CD4-positive, alpha-beta T cell treated with Interleukin-17A for 4 hours (primary cell): ENCODE results near the gene GPC5.

Experiments used
- DNase-seq: peaks from one replicate; pipeline ENCODE4 v3.0.0-alpha.2; 2020; ENCODE audit warnings: mixed read lengths

GPC5 gene

DNA sequence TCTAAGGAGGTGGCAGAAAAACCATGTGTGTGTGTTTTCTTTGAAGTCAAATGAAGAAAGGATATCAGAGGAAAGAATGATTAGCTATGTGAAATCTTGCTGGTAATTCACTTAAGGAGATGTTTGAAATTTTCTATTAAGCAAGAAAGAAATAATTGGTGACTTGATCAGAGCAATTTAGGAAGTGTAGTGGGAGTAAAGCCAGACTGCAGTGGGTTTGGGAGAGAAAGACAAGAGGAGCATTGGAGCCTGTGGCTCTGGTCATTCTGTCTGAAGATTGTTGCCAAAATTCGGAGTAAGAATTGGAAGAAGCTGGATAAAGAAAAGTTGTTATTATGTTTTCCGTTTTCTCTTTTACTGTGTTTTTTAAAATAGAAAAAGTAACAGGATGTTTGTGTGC, 640.5 kb downstream of the GPC5 start:
- no peak for DNase-seq

DNA sequence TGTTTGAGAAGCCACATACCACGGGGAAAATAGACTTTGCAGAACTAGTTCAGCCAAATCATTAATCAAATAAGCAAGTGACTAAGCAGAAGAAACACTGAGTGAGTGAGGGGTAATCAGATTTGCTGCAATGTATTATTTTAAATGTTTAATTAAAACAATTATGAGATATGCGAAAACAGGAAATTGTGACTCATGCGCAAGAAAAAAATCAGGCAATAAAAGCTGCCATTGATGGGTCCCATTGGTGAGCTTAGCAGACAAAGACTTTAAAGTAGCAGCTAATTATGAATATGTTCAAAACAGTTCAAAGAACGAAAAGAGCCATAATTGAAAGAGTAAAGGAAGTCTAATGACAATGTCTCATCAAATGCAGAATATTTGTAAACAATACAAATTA, 644.1 kb downstream of the GPC5 start:
- no peak for DNase-seq

DNA sequence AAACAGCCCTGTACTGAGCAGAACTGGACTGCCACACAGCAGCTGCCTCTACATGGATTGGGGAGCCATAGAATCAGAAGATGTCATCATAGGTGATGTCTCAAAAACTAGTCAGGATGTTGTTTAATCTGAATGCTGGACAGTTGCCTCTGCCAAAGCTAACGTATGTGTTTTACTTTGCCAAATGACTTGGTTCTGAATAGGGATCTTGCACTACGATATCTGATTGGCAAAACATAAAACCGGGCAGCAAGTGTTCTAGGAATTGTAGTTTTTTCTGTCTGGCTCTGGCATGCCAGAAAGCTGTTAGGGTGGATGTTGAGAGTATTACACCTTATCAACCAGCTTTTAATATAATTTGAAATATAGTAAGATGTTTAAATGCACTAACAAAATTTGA, 645.9 kb downstream of the GPC5 start:
- no peak for DNase-seq

DNA sequence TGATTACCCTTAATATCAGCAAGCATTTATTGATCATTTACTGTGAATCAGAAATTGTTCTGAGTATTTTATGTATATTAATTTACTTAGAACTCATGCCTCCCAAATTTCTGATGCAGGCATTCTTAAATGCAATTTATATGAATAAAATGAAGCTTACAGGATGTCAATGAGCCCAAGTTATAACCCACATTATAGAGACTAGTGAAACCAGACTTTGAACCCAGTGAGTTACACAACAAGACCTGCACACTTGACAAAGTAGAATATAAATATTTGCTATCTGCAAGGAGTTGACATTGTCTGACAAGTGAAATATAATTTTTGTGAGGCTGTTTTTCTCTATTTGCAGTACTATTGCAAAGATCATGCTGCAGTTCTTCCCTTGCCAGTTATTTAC, 656.0 kb downstream of the GPC5 start:
- DNase-seq: no peak

DNA sequence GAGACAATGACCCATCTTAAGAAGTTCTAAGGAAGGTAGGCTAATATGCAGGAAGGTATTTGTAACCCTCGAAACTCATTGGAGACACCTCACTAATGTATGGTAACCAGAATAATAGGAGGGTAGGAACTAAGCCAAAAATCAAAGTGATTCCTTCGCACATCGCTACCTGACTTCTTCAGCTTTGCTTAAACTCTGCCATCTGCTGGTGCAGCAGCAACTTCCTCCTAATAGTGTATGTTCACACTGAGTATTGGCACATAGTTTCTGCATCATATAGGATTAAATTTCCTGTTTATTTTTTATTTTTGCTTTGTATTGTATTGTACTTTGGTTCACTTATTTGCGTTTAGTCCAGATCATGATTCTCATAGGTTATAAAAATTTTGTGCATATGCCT, 676.2 kb downstream of the GPC5 start:
- DNase-seq: no peak

DNA sequence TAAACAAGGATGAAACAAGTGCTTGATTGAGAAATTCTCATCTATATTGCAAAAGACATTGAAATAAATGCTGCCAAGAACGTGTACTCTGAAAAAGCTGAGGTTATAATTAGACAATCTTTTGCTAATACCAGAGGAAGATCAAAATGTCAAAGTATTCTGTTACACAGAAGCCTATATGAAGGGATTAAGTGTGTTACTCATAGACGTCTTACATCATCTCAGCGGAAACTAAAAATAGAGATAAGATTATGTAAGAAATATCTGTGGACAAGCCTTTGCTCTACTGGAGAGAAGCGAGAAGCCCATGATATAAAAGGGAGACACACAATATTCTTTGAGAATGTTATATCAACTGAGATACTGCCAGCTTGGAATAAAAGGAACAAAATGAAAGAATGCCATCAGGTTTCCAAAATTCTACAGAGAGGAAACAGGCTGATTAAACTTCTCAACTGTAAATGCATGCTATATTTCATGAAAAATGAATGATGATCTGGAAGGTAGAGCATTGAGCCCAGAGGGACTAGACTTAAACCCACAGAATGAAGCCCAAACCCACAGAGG, 699.0 kb downstream of the GPC5 start:
- DNase-seq: no peak

DNA sequence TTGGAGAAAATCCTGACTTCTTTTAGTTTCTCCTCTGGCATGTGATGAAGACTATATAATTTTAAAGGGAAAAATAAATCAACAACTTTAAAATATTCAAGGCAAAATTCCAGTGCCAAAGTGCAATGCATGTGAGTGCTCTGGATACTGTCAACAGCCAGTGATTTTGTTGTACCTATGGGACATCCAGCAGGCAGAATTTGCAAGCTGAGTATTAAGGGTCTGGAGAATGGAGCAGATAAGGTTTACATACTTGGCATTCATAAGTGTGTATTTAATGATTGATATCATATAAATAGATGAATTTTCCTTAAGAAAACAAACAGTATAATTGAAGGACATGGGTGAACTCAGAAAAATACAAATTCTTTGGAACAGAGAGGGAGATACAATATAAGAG, 703.4 kb downstream of the GPC5 start:
- no peak for DNase-seq

DNA sequence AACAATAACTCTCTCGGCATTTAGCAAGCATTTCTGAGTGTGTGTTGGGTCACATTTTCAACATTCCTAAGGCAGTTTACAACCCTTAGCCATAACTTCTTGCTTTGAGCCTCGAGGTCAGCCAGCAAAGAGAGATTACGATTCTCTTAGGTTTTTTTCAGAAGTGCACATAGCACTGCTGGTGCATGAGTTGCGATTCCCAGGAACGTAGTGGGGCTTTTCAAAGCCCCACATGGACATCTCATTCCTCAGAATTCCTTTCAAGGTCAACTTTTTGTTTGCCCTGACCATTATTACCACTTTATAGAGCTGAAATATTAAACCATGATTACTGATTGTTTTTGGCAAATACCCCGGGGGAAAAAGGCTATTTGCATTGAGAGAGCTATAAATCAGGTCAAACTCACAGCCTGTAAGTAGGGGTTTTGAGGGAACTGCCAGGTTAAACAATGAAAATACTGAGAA, 705.3 kb downstream of the GPC5 start:
- DNase-seq: no peak

DNA sequence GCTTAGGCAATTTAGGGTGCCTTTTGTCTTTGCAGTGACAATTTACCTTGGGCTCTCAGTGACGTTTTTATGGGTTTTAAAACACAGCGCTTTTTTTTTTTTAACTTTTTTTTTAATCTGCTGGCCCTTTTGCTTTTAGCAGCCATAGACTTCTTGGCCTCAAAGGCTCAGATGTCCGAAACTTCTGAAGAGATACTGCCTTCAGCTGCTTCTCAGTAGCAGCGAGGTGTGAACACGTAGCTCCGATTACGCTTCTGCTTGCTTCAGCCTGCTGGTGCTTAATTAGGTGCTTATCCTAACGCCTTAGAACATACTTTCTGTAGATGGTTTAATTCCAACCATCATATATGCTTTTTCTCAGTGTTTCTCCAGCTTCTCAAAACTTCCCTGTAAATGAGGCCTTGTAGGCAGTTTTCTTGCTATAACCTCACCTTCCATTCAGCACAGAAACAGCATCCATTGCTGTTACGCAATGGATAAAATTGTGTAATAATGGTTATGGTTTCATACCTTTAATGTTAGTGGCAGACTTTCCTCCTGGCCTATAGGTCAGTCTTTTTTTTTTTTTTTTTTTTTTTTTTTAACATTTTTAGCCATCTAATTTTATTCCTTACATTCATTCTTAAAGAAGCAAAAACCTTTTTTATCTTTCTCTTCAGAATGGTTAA, 723.9 kb downstream of the GPC5 start:
- no peak for DNase-seq

DNA sequence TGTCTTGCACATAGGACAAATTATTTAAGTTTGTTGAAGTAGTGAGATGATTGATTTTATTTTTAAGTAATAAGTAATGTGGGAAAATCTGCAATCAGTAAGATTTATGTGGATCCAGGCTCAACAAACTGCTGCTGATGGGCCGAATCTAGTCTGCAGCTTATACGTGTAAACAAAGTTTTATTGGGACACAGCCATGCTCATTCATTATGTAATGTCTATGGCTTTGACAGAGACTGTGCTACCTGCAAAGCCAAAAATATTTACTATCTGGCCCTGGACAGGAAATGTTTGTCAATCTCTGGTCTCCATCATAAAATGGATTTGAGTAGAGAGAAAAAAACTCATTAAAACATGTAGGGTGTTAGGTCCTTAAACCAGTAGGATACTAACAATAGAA, 728.0 kb downstream of the GPC5 start:
- no peak for DNase-seq

DNA sequence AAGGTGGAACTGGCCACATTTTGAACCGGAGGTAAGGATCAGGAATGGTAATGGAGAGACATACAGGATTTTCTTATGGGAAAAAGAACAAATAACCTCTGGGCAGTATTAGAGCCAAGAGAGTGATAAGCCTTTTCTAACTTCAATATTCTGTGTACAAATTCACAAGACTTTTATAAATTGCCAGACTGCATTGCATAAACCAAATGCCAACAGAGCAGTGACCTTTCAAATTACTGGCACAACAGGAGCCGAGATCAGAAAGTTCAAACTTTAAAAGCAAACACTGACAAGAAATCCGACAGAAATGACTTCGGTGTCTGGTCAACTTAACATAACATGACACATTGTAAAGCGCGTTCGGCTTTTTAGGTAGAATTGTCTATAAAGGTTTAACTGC, 737.1 kb downstream of the GPC5 start:
- no peak for DNase-seq

DNA sequence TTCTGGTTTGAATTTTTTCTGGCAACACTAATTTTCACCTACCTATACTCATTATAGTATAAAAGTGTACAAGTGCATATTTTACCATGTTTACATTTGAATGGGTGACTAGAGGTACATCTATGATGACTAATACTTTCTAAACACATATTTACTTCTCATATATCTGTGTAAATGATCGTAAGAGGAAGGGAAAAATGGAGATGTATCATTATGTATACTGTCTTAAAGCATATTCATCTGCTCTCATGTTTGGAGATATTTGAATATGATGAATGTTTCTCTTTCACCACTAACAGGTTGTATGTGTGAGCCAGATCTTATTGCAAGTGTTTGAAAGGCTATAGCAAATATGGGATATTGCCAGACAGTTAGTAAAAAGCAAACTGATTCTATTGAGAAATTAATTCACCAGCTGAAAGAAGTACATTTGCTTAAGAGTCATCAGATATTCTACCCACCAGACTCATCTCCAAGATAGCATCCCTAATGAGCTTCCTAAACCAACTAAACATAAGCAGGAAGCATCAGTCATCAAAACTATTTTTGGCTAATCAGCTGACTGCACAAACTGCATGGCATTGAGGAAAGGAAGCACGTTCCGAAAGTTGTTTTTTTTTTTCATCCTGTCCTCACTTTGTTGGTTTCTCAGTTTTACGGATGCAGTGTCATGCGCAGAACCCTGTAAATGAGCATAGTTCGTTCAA, 738.2 kb downstream of the GPC5 start:
- no peak for DNase-seq

DNA sequence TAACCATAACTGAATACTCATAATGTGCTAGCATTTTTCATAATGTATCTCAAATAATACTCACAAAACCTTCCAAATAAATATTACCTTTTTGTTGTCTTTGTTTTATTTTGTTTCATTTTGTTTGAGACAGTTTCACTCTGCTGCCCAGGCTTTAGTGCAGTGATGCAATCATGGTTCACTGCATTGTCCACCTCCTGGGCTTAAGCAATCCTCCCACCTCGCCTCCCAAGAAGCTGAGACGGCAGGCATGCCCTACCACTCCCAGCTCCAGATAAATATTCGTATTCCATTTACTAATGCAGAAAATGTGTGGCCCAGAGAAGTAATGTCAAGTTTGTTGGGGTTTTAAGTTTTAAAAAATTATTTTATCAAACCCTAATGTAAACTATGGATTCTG, 739.1 kb downstream of the GPC5 start:
- no peak for DNase-seq

DNA sequence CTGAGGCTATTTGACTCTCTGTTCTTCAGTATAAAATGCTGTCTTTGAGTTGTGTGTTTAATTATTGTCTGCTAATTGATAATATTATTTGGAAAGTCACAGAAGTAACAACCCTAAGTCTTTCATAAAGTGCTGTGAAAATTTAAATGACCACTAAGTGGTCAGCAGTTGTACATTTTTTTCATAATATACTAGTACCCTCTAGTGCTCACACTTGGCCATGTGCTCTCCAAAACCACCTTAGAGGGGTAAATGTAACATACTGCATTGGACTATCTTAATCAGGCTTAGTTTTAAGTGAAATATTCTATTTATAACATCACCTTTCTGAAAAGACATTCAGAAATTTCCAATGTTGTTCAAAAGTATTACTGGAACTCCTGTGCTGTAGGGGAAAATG, 745.3 kb downstream of the GPC5 start:
- no peak for DNase-seq

DNA sequence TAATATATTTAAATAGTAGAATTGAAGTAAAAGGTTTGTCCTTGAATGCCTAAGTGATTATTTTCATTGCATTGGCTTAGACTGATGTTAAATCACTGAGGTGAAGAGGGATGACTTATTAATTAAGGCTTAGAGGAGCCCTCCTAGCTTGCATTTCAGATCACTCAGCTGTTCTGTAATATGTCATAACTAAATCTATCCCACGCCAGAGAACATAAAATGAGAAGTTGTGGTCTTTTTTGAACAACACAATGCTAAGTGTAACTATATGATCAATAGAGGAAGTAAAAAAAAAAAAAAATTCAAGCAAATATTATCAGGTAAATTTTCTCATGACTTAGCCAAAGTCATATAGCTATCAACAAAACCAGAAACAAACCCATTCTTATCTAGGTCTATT, 752.2 kb downstream of the GPC5 start:
- no peak for DNase-seq

DNA sequence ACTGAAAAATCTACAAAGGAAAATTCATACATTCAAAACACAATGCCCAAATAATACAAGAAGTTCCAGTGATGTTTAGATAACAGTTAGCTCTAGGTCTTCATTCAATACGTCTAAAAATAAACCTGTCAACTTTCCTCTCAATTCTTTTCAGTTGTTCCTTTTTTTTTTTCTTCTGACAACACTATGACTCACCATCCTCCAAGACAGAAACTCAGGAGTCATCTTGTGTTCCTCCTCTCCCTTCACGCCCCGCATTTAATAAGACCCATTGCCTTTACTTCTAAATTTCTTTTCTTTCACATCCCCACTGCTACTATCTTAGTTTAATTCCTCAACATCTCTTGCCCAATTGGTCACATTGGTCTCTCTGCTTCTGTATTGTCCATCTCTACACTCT, 759.9 kb downstream of the GPC5 start:
- DNase-seq: no peak

DNA sequence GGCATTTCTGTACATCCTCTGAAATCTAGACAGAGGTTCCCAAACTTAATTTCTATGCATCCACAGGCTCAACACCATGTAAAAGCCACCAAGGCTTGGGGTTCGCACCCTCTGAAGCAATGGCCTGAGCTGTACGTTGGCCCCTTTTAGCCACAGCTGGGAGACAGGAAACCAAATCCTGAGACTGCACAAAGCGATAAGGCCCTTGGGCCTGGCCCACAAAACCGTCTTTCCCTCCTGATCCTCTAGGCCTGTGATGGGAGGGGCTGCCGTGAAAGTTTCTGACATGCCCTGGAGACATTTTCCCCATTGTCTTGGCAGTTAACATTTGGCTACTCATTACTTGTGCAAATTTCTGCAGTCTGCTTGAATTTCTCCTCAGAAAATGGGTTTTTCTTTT, 766.4 kb downstream of the GPC5 start:
- DNase-seq: no peak

DNA sequence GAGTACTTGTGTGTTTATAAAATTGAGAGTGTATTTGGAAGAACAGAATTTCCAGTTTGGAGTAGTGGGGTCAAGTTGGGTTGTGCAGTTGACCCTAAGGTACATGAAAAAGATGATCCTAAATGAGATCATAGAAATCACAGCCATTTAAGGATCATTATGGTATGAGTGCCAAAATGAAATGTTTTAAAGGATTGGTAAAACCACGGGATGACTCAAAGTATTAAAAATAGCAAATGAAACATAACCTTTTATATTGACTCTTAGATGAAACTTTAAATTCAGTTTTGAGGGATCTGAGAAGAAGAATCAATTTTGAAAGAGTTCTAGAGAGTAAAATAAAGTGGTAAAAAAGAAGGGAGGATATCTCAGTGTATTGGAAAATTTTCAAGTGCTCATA, 773.8 kb downstream of the GPC5 start:
- DNase-seq: no peak

DNA sequence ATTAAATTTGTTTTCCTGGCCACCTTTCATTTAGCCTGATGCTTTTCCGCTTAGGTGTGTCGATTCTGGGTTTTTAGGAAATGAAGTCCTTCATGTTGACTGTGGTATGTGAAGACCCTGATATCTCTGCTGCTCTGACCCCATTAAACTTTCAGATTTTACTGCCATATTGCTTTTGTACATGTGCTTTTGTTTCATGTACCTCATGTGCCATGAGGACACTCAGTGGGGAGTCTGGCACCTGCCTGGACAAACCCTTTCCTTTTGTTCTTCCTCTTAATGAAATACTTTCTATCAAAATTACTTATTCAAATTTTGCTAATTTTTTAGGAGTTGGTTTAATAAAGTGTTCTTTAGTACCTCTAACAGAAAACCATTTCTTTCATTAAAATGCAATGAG, 774.8 kb downstream of the GPC5 start:
- no peak for DNase-seq

DNA sequence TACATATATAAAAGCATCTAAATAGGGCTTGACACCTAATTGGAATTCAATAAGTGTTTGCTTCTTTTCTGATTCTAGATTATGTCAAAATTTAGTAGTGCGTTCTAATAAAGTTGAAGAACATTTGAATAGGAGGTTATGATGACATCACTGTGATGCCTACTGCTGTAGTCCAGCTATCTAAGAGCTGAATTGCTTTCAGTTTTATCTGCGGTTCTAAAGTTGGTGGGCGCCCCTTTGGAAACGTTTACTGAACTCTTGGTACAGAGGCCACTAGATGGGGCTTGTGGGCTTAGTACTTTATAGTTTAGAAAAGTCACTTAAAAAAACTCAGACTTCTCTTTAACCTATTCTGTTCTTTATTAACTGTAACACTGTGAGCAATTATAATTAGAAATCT, 776.9 kb downstream of the GPC5 start:
- DNase-seq: no peak

DNA sequence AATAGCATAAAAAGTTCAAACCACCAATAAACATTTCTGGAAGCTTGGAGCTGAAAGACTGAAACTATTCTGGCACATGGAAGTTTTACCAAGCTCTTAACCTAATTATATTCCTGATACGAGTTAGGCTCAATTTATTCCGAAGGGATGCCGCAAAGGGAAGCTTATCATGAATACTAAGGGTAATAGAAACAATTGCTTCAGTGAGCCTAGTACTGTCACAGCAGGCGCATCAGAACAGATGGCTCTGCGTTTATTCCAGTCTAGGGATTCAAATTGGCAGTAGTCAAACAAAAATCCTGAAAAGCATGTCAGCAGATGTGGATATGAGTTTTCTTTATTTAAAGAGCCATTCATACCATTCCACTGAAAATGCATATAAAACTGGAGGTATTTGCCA, 779.5 kb downstream of the GPC5 start:
- DNase-seq: no peak

DNA sequence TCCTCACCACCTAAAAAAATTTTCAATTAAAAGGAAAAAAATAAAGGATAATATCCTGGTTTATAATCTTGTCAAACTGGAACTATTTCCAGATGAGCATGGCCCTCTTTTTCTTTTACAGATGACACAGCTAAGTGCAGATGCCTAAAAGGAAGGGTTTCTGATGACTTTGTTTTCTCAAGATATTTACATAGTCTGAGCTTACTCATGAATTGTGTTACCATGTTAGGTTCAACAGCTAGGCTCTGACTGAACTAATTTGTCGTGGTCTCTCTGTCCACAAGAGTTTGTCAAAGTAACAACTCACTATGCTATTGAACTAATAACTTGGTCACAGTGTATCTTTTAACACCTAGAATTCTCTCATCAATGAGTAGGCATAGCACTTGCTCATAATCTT, 780.8 kb downstream of the GPC5 start:
- no peak for DNase-seq

DNA sequence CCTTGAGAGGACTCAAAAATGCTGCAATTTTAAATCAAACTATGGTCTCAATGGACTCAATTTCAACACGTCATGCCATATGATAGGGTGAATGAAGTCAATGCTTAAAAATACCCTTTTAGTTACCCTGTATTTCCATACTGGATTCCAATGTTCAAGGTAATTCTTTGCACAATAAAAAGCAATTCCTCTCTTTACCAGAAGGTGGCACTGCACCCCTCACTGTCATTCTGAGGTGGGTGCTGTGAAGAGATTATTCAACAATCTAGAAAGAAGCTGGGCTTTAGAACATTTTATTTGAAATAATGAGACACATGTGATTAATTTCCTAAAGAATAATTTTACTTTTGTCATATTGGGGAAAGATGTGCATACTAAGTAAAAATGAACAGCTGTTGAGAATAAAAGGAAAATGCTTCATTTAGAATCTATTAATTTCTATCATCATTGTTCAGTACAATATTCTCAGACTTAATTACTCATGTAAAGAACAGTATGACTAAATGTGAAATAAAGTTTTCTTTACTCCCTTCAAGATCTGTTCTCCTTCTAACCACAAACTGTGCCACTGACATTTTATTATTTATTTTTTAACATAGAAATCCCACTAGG, 789.1 kb downstream of the GPC5 start:
- peak; percentile 4 for DNase-seq

DNA sequence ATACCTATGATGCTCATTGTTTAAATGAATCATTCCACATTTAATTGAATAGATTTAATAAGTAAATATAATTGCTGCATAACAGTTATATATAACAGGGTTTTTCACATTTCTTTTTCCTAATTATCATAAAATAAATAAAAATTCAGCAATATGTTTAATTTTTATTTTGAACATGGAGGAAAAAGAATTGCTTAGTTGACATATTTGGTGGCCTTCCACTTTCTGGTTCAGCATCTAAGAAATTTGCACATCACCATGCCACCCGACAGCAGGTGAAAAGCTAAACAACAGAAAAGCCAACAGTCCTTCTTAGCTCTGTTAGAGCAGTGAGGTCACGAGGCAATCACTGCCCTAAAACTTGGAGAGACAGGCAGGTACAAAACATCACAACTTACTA, 790.2 kb downstream of the GPC5 start:
- no peak for DNase-seq
